WERI-Rb-1 (cell line): ENCODE measurements around the gene CDH5.

Experiments
- DNase-seq: peaks from one replicate; pipeline ENCODE4 v3.0.0-alpha.2; 2020
- H3K27ac ChIP-seq: fragments of 250-450 bp; sonication (Bioruptor Pico); 2 replicates; pipeline ENCODE4 v1.5.1; 2020; ENCODE audit warnings: mild to moderate bottlenecking, moderate library complexity
- H3K27me3 ChIP-seq: fragments of 250-450 bp; sonication (Bioruptor Pico); 2 replicates; pipeline ENCODE4 v1.5.1; 2021; ENCODE audit warnings: mild to moderate bottlenecking, low read depth, moderate library complexity; ENCODE audit not compliant: insufficient read depth, severe bottlenecking
- H3K36me3 ChIP-seq: fragments of 250-450 bp; sonication (Bioruptor Pico); 2 replicates; pipeline ENCODE4 v1.5.1; 2020; ENCODE audit warnings: mild to moderate bottlenecking, moderate library complexity
- H3K4me3 ChIP-seq: 2 replicates; pipeline ENCODE4 v1.5.1; 2011; ENCODE audit warnings: low read depth, mild to moderate bottlenecking, control low read depth, low read length
- H3K9me3 ChIP-seq: fragments of 250-450 bp; sonication (Bioruptor Pico); 2 replicates; pipeline ENCODE4 v1.5.1; 2021; ENCODE audit warnings: mild to moderate bottlenecking, moderate library complexity; ENCODE audit not compliant: severe bottlenecking
- CTCF ChIP-seq: IDR thresholded peaks from 2 replicates; pipeline ENCODE4 v1.5.1; 2011; ENCODE audit warnings: low read depth, mild to moderate bottlenecking, control low read depth, inconsistent platforms, low read length

Gene CDH5

GRCh38 chr16:66438536-66438935 lies 72.0 kb downstream of the CDH5 start:
- Histone ChIP-seq H3K36me3 (no peaks in the 10 kb centered on the region), H3K9me3 (no peaks in the 10 kb centered on the region), H3K27me3 (no peaks in the 10 kb centered on the region), H3K27ac (no peak overlapping the region), H3K4me3 (no peak overlapping the region)
- no peak for DNase-seq
- no peak for TF ChIP-seq CTCF

DNA sequence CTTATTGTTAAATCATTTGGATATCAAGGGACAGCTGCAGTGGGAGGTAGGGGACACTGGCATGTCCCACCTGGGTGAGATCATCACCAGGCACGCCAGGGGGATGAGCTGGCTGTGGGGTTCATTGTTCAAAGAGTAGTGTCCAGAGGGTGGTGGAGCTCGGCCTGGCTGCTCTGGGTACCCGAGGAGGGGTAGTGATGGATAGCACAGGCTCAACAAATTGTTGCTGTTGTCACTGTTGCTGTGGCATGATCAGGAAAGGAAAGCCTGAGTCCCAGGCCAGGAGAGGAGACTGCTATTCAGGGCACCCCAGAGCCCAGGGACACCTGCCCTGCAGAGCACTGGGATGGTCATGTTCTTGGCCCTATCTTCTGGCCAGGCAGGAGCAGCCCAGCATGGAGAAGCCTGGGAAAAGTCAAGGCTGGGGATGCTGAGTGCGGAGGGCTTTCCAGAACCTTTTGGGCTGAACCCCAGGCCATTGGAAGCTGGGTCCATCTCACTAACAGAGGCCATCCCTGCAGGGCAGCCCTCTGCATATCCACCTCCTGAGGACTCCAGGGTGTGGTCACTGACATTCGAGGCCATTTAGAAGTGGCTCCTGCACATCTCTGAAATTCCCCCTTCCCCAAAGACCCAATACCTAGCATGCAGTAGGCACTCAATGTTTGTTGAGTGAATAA lies 72.7 kb downstream of the CDH5 start:
- no peak for TF ChIP-seq CTCF
- Histone ChIP-seq H3K9me3 (no peaks in the 10 kb centered on the region), H3K27ac (no peak overlapping the region), H3K27me3 (no peaks in the 10 kb centered on the region), H3K4me3 (no peak overlapping the region), H3K36me3 (no peaks in the 10 kb centered on the region)
- no peak for DNase-seq

DNA sequence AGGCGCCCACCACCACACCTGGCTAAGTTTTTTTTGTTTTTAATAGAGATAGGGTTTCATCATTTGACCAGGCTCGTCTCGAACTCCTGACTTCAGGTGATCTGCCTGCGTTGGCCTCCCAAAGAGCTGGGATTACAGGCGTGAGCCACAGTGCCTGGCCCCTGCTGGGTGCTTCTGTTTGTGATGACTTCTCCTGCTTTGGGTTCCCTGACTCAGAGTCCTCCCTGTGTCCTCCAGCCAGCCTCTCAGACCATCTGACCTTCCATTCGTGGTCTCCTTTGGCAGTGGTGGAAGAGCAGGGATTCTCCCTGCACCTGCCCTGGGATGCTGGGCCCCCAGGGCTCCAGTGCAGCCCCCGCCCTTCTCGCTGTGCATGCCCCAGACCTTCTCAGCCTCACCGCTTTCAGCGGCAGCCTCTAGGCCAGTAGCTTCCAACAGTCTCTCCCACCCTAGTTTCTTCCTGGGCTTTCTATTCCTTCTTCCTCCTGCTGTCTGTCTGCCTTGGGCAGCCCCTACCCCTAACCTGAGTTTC lies 73.8 kb downstream of the CDH5 start:
- no peaks in the 10 kb centered on the region for H3K9me3 ChIP-seq
- TF ChIP-seq CTCF = no peak
- no peak for DNase-seq
- H3K27ac ChIP-seq = no peak overlapping the region
- H3K36me3 ChIP-seq = no peaks in the 10 kb centered on the region
- no peak overlapping the region for H3K4me3 ChIP-seq
- H3K27me3 ChIP-seq = no peaks in the 10 kb centered on the region

DNA sequence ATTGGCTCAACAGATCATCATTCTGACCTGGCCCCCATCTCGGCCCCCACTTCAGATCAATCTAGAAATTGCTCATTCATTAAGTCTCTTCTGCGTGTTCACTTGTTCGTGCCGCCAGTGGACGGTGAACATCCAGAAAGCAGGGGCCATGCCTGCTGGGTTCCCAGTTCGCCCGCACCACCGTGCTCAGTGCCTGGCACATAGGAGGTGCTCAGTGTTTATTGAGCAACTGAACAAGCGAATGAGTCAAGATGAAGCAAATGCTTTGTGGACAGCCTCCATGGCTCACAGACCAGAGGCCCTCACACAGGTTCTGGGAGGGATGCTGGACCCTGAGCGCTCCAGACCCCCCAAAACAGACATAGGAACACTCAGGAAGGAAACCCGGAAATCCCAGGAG lies 74.5 kb downstream of the CDH5 start:
- Histone ChIP-seq H3K27ac (no peak overlapping the region), H3K4me3 (no peak overlapping the region), H3K27me3 (no peaks in the 10 kb centered on the region), H3K9me3 (no peaks in the 10 kb centered on the region), H3K36me3 (no peaks in the 10 kb centered on the region)
- no peak for DNase-seq
- TF ChIP-seq CTCF = no peak

DNA sequence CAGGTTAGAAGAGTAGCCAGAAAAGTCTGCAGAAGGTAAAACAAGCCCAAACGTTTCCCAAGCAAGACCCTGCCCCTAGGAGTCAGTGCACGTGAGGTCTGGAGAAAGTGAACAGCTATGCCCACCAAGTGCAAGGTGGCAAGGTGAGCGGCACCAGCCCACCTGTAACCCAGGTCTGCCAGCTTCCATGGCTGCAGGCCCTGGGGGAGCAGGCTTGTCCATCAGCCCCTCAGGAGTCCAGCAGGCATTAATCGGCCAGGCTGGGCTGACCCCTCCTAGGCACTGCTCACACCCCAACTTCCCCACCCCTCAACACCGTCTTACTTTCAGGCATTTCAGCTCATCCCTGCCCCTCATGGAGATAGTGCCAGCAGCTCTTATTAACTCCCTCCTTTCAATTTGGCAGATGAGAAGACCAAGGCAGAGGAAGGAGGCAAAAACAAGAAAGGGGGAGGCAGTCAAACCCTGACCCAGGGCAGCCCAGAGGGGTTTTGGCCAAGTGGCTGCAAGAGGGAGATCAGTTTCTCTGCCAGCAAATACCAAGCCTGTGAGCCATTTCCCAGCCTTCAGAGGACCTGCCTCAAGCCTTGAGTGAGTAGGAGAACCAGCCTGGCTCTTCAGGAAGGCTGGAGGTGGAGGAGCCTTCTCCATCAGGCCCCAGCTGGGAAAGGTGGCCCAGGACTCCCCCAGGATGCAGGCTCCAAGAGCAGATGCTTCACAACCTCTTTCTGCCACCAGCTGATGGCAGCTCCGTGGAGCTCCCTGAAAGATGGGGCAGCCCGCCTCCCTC lies 75.3 kb downstream of the CDH5 start:
- no peak overlapping the region for H3K27ac ChIP-seq
- DNase-seq = no peak
- H3K4me3 ChIP-seq = no peak overlapping the region
- no peak for TF ChIP-seq CTCF
- no peaks in the 10 kb centered on the region for H3K27me3 ChIP-seq
- no peaks in the 10 kb centered on the region for H3K9me3 ChIP-seq
- H3K36me3 ChIP-seq = no peaks in the 10 kb centered on the region
